GM12891 (cell line): Measurements from ENCODE around the gene MRPS23.

Experiments used
- POLR2A ChIP-seq: IDR thresholded peaks from 2 replicates; pipeline ENCODE4 v1.6.1; 2011; ENCODE audit warnings: low read depth, low read length, control low read depth
- SPI1 ChIP-seq: IDR thresholded peaks from 2 replicates; pipeline ENCODE4 v1.6.1; 2011; ENCODE audit warnings: low read depth, low read length, control low read depth

DNA sequence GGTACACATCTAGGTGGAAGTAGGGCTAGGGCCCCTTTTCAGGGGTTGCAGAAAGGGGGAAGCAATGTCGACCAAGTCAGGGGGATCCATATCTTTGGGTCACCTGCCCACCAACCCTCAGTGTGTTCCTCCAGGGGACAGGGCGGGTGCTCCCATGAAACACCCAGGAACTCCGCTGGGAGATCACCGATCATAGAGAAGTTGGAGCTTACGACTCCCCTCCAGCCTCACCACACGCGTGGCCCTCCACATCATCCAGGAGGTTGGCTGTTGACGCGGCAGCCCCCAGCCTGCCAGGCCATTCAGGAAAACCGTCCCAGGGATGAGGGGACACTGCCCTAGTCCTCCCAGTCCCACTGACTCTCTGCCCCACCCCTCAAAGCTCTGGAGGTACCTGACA is 17.3 kb upstream of the MRPS23 start:
- TF ChIP-seq SPI1 (no peak), POLR2A (no peak)
